AG09309 (cell line): ENCODE measurements around the gene COL9A3.
"Not testable (repeated sequence)": the region's sequence is repeated elsewhere in the genome, so short reads cannot be mapped to it uniquely, and the experiment has no call there.

Source experiments
- DNase-seq: peaks from one replicate; pipeline ENCODE4 v3.0.0-alpha.2; 2010; ENCODE audit warnings: low read depth
- H3K4me3 ChIP-seq: 2 replicates; pipeline ENCODE4 v1.5.1; 2011; ENCODE audit warnings: mild to moderate bottlenecking, low read depth, low read length, moderate library complexity; ENCODE audit not compliant: control insufficient read depth
- TF ChIP-seq, protein P1 (sequence below): IDR thresholded peaks from 2 replicates; pipeline ENCODE4 v1.5.1; 2011; ENCODE audit warnings: mild to moderate bottlenecking, low read depth, low read length, inconsistent platforms; ENCODE audit not compliant: insufficient read depth, control insufficient read depth; ENCODE audit errors: missing control alignments

COL9A3 gene

DNA sequence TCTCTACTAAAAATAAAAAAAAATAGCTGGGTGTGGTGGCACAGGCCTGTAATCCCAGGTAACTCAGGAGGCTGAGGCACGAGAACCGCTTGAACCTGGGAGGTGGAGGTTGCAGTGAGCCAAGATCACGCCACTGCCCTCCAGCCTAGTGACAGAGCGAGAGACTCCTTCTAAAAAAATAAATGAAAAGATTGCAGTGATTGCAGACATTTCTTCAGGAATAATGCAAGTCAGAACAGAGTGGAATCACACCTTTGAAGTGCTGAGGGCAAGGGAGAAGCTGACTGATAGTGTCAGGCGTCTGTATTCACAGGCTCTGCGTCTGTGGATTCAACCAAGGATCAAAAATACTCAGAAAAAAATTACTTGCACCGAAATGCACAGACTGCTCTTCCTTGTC, 47.4 kb downstream of the COL9A3 start:
- no peak overlapping the region for H3K4me3 ChIP-seq
- TF ChIP-seq, protein P1, sequence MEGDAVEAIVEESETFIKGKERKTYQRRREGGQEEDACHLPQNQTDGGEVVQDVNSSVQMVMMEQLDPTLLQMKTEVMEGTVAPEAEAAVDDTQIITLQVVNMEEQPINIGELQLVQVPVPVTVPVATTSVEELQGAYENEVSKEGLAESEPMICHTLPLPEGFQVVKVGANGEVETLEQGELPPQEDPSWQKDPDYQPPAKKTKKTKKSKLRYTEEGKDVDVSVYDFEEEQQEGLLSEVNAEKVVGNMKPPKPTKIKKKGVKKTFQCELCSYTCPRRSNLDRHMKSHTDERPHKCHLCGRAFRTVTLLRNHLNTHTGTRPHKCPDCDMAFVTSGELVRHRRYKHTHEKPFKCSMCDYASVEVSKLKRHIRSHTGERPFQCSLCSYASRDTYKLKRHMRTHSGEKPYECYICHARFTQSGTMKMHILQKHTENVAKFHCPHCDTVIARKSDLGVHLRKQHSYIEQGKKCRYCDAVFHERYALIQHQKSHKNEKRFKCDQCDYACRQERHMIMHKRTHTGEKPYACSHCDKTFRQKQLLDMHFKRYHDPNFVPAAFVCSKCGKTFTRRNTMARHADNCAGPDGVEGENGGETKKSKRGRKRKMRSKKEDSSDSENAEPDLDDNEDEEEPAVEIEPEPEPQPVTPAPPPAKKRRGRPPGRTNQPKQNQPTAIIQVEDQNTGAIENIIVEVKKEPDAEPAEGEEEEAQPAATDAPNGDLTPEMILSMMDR, result no peak
- DNase-seq, result no peak

DNA sequence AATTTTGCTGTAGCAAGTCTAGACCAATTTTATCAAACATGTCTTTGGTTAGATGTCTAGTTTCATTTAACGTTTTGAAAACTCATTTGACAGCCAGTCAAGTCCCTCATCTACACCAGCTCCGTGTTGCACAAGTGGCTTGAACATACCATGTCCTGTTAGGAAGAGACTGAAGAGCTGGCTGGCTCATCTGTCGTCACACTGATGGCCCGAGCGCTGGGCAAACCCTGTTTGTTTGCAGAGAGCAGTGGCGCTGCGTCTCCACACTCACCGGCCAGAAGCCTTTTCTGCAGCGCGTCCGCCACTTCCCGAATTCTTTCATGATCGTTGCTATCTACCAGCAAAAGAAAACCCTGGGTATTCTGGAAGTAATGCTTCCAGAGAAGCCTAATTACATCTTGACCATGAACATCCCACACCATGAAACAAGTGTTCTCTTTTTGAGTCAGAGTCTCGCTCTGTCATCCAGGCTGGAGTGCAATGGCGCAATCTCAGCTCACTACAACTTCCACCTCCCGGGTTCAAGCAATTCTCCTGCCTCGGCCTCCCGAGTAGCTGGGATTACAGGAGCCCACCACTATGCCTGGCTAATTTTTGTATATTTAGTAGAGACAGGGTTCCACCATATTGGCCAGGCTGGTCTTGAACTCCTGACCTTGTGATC, 55.5 kb downstream of the COL9A3 start:
- DNase-seq, result no peak
- no peak overlapping the region for H3K4me3 ChIP-seq
- TF ChIP-seq, protein P1, result no peak

DNA sequence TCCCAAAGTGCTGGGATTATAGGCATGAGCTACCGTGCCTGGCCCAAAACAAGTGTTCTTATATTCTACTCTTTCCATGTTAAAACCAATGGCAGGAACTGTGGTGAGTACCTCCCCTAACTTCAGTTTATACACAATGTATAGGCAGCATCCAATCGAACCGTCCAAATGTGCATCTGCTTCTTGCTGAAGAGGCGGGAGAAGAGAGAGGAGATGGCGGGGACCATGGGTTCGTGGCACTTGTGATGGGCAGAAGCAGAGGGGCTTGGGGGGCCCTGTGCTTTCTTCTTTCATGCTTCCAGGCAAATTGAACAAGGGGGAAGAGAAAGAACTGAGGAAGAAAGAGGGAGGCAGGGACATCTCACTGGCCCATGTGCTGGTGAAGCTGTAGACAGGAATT, 56.0 kb downstream of the COL9A3 start:
- no peak for DNase-seq
- TF ChIP-seq, protein P1, result no peak
- H3K4me3 ChIP-seq, result no peak overlapping the region

DNA sequence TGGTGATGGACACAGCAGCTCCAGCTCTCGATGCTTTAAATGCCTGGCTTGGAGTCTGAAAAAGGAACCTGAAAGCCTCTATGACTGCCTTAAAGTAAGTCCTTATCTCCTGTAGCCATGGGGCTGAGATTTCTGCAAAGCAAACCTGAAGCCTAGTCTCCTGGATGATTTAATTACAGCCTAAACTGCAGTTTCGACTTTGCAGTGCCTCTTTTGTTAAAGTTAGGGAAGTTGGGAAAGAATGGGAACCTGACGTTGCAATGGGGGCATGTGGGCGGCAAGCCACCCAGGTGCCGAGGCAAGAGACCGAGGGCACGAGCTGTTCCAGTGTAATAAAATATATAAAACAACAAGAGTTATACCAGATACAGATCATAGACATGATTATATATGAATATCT, 56.4 kb downstream of the COL9A3 start:
- H3K4me3 ChIP-seq, result no peak overlapping the region
- TF ChIP-seq, protein P1, result no peak
- no peak for DNase-seq

DNA sequence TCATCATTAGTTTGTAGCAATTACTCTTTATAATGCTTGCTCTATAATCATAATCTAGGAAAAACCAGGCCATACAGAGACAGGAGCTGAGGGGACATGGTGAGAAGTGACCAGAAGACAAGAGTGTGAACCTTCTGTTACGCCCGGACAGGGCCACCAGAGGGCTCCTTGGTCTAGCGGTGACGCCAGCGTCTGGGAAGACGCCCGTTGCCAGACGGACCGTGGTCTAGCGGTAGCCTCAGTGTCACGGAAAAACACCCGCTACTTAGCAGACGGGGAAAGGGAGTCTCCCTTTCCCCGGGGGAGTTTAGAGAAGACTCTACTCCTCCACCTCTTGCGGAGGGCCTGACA, 56.8 kb downstream of the COL9A3 start:
- DNase-seq, result peak; percentile 3
- H3K4me3 ChIP-seq, result not testable (repeated sequence)
- TF ChIP-seq, protein P1, result peak; percentile 49

DNA sequence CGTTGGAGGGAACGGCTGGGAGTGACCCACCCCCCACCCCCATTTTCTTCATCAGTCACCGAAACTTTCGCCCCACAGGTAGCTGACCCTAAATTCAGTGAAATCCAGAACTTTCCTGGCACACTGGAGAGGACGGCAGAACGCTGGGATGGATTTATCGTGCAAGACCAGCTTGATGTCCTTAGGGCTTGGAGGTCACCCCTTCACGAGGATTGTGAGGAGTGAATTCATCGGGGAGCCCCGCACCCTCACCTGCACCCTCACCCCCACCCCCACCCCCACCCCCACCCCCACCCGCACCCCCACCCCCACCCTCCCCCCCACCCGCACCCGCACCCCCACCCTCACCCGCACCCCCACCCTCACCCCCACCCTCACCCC, 58.1 kb downstream of the COL9A3 start:
- no peak for DNase-seq
- TF ChIP-seq, protein P1, result no peak
- no peak overlapping the region for H3K4me3 ChIP-seq
